Skeletal muscle satellite cell (primary cell): ENCODE measurements around the gene TPSD1.

Experiments
- H3K27me3 ChIP-seq: 2 replicates; pipeline ENCODE4 v1.7.0; 2013; ENCODE audit warnings: low read length; ENCODE audit not compliant: control insufficient read depth, insufficient read depth
- H3K36me3 ChIP-seq: 2 replicates; pipeline ENCODE4 v1.7.0; 2013; ENCODE audit warnings: mild to moderate bottlenecking, control low read depth, low read length; ENCODE audit not compliant: insufficient read depth
- H3K4me1 ChIP-seq: 2 replicates; pipeline ENCODE4 v1.7.0; 2013; ENCODE audit warnings: low read length; ENCODE audit not compliant: control insufficient read depth, insufficient read depth
- H3K4me2 ChIP-seq: 2 replicates; pipeline ENCODE4 v1.7.0; 2013; ENCODE audit warnings: mild to moderate bottlenecking, low read length
- H3K4me3 ChIP-seq: 2 replicates; pipeline ENCODE4 v1.7.0; 2013; ENCODE audit warnings: low read length
- H3K9ac ChIP-seq: 2 replicates; pipeline ENCODE4 v1.7.0; 2013; ENCODE audit warnings: mild to moderate bottlenecking, low read depth, low read length, moderate library complexity
- H3K9me3 ChIP-seq: replicated peaks from 2 replicates; pipeline ENCODE4 v1.7.0; 2013; ENCODE audit warnings: mild to moderate bottlenecking, control low read depth, low read length

Gene TPSD1

DNA sequence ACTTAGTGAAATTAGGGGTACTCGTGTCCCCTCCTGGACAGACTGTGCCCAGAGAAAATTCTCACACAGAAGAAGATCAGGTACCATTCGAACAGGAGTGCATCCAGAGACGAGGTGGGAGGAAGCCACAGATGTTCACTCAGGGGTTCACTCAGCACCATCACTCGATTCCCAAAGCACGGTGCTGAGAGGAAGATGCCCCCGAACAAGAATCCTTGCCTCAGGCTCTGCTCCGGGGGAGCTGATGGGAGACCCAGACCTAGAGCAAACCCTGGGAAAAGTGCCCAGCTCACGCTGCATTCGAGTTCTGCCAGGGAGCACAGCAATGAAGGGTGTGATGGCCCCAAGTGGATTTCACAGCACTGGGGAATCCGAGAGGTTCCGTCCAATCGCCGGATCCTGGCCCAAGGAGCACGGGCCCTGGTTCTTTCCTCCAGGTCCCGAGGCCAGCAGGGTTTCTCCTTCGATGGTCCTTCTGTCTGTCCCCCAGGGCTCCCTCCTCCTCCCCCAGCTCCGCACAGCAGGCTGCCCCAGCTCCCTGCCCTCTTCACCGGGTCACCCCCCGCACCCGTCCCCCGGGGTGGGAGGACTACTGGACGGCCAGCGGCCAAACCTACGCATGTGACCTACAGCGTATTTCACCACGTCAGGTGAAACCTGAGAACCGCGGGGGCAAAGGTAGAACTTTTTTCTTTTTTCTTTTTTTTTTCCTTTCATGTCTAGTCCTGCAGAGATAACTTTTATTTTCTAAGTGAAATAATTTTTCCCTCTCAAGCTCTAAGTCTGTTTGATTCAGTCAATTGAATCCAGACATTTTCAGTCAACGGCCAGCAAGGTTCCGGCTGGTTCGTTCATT lies 43.4 kb downstream of the TPSD1 start:
- H3K4me3 ChIP-seq, result no peak overlapping the region
- peaks cover 35% of the 10 kb centered on the region for H3K27me3 ChIP-seq
- no peak overlapping the region for H3K9ac ChIP-seq
- no peaks in the 10 kb centered on the region for H3K9me3 ChIP-seq
- peaks cover 9% of the 10 kb centered on the region for H3K4me1 ChIP-seq
- no peaks in the 10 kb centered on the region for H3K36me3 ChIP-seq
- no peak overlapping the region for H3K4me2 ChIP-seq

DNA sequence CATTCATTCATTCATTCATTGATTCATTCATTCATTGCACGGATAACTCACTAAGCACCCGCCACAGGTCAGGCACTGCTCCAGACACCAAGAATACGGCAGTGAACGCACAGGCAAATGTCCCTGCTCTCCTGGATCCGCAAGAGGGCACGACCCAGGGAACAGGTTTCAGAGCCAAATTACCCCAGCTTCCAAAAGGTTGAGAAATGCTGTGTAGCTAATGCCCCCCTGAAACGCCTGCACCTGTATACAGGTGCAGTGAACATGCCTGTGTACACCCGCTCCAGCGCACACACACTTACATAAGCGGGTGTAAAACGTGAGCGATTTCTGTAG lies 44.0 kb downstream of the TPSD1 start:
- Histone ChIP-seq H3K4me3 (no peak overlapping the region), H3K4me1 (peaks cover 9% of the 10 kb centered on the region), H3K9ac (no peak overlapping the region), H3K36me3 (no peaks in the 10 kb centered on the region), H3K27me3 (peaks cover 32% of the 10 kb centered on the region), H3K9me3 (no peaks in the 10 kb centered on the region), H3K4me2 (no peak overlapping the region)

DNA sequence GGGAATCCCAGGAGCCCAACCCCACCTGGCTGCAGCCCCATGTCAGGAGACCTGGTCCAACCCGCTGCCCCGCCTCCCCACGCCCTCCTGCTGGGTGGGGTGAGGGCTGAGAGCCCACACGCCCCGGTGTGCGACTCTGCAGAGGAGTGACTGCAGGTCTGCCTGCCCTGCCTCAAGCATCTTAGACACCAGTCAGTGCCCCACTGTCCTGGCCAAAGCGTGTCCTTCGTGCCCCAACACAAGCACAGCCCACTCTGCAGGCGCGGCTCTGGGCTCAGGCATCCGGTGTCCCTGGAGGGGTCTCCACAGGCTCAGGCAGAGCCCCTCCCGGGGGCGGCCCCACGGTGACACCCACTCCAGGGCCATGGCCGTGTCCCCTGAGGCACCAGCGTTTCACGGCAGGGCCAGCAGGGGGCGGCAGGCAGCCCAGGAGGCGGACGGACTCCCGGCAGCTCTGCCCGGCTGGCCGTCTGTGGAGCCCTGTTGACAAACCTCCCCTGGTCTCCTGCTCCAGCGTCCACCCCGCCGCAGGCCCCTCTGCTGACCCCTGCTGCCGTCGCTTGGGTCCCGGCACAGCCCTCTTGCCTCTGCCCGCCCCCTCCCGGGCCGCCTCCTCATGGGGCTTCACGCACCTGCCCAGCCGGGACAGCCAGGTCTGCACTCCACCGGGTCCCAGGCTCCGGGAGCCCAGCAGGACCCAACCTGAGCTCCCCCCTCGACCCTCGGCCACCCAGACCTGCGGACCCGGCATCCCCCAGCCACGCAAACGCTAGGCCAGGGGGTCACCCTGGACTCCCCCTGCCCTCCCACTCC lies 45.0 kb downstream of the TPSD1 start:
- Histone ChIP-seq H3K36me3 (no peaks in the 10 kb centered on the region), H3K27me3 (peaks cover 27% of the 10 kb centered on the region), H3K4me1 (peaks cover 9% of the 10 kb centered on the region), H3K9me3 (no peaks in the 10 kb centered on the region), H3K4me2 (peak overlapping the region; percentile 75), H3K4me3 (no peak overlapping the region), H3K9ac (no peak overlapping the region)

DNA sequence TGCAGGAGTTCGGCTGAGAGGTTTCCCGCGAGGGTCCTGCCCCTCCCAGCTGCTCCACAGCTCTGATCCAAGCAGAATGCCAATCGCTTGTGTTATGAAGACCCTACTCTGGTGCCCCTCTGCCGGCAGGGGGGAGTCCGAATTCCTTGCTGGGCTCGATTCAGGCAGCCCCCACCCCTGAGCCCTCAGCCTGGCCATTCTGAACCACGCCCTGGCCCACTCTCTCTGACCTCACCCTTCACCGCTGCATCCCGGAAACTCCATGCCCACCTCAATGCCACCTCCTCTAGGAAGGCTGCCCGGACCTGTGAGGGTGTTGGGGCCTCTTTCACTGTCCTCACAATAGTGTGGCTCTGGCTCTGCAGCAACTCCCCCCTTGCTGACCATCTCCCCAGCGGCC lies 45.7 kb downstream of the TPSD1 start:
- H3K36me3 ChIP-seq, result no peaks in the 10 kb centered on the region

DNA sequence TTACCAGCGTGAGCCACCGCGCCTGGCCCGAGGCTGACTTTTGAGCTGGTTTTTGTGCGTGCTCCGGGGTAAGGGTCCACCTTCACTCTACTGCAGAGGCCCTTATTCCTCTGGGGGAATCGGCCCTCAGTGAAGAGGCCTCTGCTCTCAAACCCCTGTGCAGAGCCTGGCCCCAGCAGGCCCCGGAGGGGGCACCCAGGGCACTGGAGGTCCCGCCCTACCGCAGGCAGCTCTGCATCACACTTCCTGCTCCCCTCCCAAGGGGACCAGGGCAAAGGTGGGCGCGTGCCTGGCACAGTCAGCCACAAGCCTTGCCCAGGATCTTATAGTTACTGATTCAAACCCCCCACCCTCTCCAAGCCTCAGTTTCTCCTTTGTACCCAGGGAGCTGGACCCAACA lies 50.0 kb downstream of the TPSD1 start:
- no peaks in the 10 kb centered on the region for H3K4me1 ChIP-seq
- no peaks in the 10 kb centered on the region for H3K36me3 ChIP-seq
- H3K4me3 ChIP-seq, result no peak overlapping the region
- no peak overlapping the region for H3K4me2 ChIP-seq
- H3K9me3 ChIP-seq, result no peaks in the 10 kb centered on the region
- H3K9ac ChIP-seq, result no peak overlapping the region
- peaks cover 3% of the 10 kb centered on the region for H3K27me3 ChIP-seq

More for the DNA sequence above, 45.7 kb downstream of the TPSD1 start:
- peaks cover 27% of the 10 kb centered on the region for H3K27me3 ChIP-seq
- no peak overlapping the region for H3K4me2 ChIP-seq
- H3K9ac ChIP-seq, result no peak overlapping the region
- no peaks in the 10 kb centered on the region for H3K9me3 ChIP-seq
- peaks cover 9% of the 10 kb centered on the region for H3K4me1 ChIP-seq
- H3K4me3 ChIP-seq, result no peak overlapping the region

DNA sequence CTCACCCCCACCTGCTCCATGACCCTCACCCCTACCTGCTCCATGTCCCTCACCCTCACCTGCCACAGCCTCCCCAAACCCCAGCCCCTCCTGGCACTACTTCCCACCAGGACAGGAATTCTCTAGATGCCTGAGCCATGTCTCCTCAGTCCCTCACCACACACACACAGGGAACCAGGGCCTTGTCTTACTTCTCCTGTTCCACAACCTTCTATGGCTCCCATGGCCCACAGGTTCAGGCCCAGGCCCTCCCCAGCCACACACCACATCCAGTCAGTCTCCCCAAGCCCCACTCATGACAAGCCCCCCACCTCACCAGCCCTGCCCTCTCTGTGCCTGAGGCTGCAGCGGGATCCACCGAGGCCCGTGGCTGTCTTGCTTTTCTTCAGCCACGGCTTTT lies 50.5 kb downstream of the TPSD1 start:
- H3K9ac ChIP-seq, result no peak overlapping the region
- peaks cover 5% of the 10 kb centered on the region for H3K4me1 ChIP-seq

DNA sequence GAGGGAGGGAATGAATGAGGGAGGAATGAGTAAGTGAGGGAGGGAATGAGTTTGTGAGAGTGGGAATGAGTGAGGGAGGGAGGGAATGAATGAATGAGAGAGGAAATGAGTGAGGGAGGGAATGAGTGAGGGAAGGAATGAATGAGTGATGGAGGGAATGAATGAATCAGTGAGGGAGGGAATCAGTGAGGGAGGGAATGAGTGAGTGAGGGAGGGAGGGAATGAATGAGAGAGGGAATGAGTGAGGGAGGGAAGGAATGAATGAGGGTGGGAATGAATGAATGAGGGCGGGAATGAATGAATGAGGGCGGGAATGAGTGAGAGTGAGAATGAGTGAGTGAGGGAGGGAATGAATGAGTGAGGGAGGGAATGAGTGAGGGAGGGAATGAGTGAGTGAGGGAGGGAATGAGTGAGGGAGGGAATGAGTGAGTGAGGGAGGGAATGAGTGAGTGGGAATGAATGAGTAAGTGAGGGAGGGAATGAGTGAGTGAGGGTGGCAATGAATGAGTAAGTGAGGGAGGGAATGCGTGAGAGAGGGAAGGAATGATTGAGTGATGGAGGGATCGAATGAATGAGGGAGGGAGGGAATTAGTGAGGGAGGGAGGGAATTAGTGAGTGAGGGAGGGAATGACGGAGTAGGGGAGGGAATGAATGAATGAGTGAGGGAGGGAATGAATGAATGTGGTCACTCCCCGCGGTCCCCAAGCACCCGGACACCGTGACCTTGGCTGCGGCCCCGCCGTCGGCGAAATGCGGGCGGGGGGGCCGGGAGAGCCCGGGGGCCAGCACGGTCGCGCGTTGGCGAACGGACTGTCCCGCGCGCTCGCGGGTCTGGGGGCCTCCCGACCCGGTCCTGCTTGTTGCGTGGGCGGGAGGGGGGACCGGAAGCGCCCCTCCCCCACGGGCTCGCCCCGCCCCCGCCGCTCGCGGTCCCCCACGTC lies 52.4 kb downstream of the TPSD1 start:
- H3K4me3 ChIP-seq, result peak overlapping the region; percentile 69
- no peaks in the 10 kb centered on the region for H3K9me3 ChIP-seq
- H3K36me3 ChIP-seq, result peaks cover 11% of the 10 kb centered on the region
- peak overlapping the region; percentile 74 for H3K4me2 ChIP-seq
- peak overlapping the region; percentile 53 for H3K9ac ChIP-seq
- H3K4me1 ChIP-seq, result peaks cover 22% of the 10 kb centered on the region
- no peaks in the 10 kb centered on the region for H3K27me3 ChIP-seq

More for the DNA sequence above, 50.5 kb downstream of the TPSD1 start:
- Histone ChIP-seq H3K4me3 (no peak overlapping the region), H3K4me2 (no peak overlapping the region), H3K27me3 (peaks cover 3% of the 10 kb centered on the region), H3K36me3 (no peaks in the 10 kb centered on the region), H3K9me3 (no peaks in the 10 kb centered on the region)
